Umbilical cord (tissue), 2 donors: ENCODE data around the gene CFAP251. TPM values are rescaled to one million over a fixed set of nuclear protein-coding genes. Genes with fewer than 3 reads are reported as not detected.
A peak's percentile ranks its signal among the peaks of the same experiment; 100 is the strongest.

Source experiments
- DNase-seq: peaks from one replicate; pipeline ENCODE4 v3.0.0-alpha.2; 2015; ENCODE audit warnings: low spot score
- total RNA-seq: library from RNA; depleted of rRNA; stranded (reverse); fragments of >200 nt; gene quantifications from one replicate; pipeline ENCODE4 v1.2.3, GENCODE V29; 2014; ENCODE audit warnings: low replicate concordance; ENCODE audit not compliant: insufficient read depth

The CFAP251 gene
- total RNA-seq, 1 donor from 2014 or later = 15.9 TPM

DNA sequence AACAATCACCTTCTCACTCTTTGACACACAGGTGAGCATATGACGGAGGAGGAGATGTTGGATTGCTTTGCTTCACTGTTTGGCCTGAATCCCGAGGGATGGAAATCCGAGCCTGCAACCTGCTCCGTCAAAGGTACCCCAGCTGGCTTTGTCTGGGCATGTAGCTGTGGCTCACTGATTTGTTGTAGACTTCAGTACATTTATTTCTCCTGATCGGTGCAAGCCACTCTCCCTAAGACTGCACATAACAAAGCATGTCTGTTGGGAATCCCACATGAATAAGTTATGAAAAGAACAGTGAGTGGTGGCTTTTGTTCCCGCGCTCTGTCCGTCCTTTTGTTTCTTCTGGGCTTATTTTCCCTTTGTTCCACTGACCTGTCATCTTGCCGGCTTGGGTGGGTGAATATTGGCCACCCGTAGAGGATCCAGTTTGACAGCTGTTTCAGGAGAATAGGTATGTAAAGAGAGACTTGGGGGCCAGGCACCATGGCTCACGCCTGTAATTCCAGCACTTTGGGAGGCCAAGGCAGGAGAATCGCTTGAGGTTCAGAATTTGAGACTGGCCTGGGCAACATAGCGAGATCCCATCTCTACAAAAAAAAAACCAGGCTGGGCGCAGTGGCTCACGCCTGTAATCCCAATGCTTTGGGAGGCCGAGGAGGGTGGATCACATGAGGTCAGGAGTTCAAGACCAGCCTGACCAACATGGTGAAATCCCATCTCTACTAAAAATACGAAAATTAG, 83.2 kb downstream of the CFAP251 start:
- peak; percentile 17 for DNase-seq

DNA sequence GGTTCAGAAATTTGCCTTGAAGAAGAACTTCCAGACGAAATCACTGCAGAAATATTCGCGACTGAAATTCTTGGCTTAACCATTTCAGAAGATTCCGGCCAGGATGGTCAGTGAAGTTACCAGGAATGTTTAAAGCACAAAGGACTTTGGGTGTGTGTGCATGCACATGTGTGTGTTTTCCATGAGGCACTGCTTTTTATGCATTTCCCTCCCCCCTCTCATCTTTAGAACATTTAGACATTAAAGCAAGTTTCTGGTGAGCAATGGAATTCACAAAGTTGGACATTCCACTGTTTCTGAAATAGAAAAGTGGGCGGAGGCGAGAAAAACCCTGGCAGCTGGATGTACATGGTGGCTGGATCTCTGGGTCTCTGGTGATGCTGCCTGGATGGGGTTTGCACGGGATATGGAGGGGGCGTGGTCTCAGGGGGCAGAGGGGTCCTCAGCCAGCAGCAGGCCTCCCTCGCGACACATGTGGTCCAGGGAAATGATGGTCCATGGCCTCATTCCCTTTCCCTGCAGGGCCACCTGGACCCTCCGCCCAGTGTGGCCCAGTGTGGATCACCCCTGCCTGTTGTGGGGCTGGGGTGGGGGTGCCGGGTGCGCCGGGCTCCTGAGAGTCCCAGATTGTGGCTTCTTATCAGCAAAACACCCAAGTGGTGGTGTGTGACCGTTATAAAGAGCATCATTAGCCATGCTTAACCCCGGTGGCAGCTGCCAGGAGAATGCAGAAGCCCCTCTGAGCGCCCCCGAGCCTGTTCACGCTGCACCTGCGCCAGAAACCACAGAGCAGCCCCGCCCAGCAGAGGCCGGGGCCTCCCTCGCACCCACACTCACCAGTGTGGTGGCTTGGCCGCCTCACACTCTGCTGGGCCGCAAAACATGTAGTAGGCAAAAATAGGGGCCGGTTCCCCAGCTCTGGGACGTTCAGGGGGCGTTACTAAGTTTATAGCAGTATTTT, 85.5 kb downstream of the CFAP251 start:
- DNase-seq = peak; percentile 72

DNA sequence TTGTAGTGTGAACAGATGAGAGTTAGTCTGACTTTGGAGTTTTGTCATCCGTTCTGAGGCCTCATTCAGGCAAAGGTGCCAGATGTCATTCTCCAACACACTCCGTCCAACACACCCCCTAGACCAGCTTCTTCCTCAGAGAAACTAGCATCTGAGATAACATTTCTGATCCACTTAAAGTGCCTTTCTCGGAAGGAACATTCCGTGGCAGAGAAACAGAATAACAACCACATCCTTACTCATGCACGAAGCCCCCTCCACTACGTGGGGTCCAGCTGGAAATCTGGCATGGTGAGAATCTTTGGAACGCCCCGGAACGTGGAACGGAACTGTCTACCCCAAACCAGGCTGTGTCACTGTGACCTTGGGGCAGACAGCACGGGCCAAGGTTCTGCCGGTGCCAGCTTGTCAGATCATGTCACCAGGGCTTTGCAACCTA, 86.3 kb downstream of the CFAP251 start:
- DNase-seq = no peak

DNA sequence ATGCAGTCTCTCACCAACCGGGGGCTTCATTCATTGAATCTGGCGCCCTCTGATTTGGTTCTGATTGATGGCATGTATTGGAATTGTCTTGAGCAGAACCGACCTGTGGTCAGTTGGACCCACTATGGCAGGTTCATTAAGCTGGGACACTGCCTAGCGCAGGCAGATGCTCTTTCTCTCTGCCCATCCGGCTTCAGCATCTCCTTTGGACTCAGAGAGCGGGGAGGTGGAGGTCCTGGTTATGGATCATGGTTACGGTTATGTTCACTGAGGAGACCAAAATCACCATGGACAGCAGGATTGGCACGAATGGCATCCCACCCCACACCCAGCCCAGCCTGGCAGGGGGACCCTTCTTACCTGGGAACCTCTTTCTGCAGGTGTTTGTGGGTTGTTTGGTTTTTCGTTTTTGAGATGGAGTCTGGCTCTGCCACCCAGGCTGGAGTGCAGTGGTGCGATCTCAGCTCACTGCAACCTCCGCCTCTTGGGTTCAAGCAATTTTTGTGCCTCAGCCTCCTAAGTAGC, 86.9 kb downstream of the CFAP251 start:
- no peak for DNase-seq

DNA sequence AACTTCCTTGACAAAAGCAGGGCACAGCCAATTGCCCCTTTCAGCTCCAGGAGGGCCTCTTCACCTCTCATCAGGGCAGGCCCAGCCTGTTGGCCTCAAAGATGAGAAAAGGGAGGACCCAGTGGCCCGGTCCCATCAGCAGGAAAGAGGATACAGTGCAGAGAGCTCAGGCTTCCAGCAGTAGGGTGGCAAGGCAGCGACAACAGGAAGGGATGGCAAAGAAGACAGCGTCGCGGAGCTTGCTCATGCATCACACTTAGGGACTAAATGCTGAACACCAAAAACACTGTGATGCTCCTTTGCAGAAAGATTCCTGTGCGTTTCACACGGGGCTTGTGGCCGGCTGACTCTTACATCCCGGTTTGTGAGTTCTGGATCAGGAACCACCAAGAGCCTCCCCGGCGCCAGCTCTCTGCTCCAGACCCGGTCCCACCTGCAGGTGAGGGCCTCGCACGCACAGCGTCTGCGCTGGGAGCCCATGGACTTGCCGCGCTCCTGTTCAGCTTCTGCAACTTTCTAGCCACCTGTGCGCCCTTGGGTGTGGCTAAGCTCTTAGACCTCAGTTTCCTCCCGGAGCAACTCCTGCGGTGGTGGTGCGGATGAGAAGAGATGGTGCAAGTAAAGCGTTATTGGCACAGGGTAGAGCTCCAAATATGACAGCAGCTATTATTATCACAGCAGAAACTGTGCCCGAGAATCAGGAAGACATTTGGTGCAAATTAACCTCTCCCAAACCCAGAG, 88.0 kb downstream of the CFAP251 start:
- no peak for DNase-seq

DNA sequence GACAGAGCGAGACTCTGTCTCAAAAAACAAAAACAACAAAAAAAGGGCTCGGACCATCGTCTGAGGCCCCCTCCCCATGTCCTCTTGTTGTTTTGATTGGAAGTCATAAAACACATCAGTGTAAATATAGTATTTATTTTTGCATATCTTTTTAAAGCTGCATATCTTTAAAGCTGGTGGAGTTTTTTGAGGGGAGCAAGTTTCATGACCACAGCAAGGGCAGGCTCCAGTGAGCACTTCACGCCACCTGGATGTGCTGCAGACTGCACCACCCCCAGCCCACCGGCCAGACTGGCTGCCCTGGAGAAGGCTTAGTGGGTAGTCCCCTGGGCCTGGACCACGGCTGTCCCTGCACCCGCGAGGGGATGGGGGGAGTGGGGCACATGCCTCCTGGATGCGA, 91.3 kb downstream of the CFAP251 start:
- DNase-seq = no peak

DNA sequence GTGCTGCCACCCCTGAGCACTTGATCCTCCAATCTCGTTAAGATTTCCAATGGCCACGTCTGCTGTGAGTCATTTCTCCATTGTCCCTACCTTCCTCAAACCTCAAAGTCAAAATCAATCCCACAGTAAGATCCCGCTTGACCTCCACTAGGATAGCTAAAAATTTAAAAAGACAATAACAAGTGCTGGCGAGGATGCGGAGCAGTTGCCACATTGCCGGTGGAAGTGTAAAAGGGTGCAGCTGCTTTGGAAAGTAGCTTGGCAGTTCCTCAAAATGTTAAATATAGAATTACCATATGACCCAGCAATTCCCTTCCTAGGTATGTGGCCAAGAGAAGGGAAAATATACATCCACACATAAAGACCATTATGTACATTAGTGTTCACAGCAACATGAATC, 93.8 kb downstream of the CFAP251 start:
- DNase-seq = no peak

DNA sequence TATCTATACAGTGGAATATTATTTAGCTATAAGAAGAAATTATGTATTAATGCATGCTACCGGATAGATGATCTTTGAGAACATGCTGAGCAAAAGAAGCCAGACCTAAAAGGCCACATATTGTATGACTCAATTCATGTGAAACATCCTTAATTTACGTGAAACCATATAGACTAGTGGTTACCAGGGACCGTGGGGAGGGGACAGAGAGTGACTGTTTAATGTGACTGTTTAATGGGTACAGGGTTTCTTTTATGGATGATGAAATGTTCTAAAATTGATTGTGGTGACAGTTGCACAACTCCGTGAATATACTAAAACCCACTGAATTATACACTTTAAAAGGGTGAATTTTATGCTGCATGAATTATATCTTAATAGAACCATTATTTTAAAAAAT, 94.7 kb downstream of the CFAP251 start:
- no peak for DNase-seq

DNA sequence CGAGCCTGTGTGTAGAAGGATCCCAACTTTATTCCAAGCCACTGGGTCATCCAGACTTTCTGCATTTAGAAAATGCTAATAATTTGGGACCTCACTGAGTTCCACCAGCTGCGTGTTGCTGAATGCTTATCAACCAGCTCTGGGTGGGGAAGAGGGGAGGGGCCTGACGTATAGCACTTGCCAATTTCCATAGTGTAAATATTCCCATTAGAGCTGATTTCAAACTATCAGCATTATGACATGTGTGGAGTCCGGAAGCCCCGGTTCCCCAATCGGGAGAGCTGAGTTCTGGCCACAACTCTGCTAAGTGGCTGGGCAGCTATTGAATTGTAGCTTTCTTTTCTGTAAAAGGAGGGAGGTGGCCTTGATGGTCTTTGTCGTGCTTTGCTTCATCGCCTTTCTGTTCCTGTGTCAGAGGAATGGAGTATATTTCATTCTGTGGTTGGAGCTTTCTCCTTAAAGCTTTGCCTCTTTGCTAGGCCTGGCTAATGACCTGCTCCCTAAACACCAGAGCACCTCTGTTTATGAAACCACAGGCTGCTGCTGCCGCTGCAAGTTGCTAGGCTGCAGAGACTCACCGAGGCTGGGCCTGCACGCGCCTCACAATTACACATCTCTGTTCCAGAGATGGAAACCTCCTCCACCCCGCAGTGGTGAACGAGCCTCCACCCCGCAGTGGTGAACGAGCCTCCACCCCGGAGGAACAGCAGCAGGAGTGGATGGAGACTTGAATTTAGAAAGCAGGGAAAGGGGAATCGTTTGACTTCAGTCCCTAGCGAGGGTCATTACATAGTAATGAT, 95.6 kb downstream of the CFAP251 start:
- no peak for DNase-seq

DNA sequence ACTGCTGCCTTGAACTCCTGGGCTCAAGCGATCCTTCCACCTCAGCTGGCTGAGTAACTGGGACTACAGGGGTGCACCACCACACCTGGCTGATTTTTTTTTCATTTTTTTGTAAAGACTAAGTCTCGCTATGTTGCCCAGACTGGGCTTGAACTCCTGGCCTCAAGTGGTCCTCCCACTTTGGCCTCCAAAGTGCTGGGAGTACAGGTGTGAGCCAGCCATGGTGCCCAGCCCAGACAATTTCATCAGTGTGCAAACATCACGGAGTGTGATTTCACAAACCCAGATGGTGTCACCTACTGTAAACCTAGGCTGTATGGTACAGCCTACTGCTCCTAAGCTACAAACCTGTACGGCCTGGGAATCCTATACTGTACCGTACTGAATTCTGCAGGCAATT, 96.4 kb downstream of the CFAP251 start:
- DNase-seq = no peak

DNA sequence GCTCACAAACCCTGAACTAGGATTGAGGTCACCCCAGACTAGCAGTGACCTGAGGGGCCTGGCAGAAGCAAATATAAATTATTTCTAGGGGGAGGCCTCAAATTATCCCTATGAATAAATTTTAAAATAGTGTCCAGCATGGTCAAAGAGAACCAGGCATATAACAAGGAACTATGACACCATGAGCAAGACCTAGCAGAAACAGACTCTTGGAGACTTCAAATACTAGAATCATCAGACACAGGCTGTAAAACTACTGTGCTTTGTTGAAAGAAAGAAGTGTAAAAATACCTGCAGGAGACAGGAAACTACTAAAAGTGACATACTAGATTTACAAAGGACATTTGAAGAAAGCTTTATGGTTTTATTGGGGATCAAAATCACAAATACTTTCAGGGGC, 100.1 kb downstream of the CFAP251 start:
- no peak for DNase-seq

DNA sequence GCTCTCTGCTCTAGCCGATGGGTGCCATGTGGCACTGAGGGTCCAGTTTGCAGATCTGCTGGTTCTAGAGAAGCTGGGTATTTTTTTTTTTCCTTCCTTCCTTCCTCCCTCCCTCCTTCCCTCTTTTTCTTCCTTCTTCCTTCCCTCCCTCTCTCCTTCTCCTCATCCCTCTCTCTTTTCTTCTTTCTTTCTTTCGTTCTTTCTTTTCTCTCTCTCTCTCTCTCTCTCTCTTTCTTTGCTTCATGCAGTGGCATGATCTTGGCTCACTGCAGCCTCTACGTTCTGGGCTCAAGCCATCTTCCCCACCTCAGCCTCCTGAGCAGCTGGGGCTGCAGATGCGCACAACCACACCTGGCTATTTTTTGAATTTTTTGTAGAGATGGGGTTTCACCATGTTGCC, 100.5 kb downstream of the CFAP251 start:
- DNase-seq = no peak

DNA sequence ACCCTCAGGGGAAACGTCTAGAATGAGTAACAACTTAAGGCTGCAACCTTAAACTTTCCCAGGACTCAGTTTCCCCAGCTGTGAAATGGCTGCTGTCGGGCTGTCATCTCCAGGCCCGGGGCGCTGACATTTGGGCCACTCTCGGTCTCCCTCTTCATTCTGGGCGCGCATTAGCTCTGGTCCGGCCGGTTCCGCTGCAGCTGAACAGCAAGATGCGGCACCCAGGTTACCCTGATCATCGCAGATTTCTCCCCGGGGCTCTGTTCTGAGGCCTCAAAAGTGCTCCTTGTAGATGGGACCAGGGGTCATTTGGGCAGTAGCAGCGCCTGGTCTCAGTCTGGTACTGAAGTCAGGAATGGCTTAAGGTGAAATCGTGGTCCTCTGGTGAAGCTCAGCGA, 102.4 kb downstream of the CFAP251 start:
- DNase-seq = no peak

DNA sequence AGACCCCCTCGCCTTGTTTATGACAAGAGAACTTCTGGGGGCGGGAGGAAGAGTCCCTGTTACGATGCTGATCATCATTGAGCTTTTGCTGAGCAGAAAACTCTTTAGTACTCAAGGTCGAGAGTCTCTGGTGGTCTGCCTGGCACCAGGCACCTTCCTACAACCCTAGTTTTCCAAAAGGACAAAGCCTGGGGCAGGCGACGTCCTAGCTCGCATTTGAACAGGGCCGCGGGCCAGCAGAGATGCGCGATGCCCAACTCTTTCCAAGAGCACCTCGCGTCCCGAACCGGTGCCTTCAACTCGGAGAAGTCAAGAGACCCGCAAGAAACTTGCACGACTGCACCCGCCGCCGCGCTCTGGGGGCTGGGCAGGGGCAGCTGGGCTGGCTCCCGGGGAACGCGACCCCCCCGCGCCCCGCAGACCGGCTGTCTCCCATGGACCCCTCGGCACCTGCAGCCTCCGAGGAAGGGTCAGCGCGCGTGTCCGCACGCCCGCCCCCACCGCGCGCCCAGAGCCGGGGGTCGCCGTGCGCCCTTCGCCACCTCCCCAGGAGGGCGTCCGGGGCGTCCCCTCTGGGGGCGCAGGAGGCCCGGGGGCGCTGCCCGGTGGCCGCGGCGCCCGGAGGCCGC, 102.9 kb downstream of the CFAP251 start:
- DNase-seq = no peak

DNA sequence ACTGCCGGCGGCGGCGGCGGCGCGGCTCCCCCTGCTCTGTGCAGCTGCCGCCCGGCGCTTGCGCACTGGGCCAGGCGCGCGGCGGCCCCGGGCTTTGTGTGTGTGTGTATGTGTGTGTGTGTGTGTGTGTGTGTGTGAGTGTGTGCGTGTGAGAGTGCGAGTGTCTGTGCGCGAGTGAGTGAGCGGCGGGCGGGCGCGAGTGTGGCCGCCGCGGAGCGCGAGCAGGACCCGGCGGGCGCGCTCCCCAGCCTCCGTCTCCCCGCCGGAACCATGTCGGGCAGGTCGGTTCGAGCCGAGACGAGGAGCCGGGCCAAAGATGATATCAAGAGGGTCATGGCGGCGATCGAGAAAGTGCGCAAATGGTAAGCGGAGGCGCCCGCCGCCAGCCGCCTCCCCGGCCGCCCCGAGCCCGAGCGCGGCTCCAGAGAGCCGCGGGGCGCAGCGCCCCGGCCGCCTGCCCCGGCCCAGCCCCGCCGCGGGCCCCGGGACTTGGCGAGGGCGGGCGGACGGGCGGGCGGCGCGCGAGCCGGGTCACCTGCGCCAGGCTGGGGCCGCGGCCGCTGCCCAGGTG, 103.5 kb downstream of the CFAP251 start, which contains the start of gene BCL7A:
Gene BCL7A, plus strand, starts transcription at position 63 of the 571 bp plus-strand sequence. Its CDS starts 208 bp downstream, at position 271.
- DNase-seq = peak; percentile 79

DNA sequence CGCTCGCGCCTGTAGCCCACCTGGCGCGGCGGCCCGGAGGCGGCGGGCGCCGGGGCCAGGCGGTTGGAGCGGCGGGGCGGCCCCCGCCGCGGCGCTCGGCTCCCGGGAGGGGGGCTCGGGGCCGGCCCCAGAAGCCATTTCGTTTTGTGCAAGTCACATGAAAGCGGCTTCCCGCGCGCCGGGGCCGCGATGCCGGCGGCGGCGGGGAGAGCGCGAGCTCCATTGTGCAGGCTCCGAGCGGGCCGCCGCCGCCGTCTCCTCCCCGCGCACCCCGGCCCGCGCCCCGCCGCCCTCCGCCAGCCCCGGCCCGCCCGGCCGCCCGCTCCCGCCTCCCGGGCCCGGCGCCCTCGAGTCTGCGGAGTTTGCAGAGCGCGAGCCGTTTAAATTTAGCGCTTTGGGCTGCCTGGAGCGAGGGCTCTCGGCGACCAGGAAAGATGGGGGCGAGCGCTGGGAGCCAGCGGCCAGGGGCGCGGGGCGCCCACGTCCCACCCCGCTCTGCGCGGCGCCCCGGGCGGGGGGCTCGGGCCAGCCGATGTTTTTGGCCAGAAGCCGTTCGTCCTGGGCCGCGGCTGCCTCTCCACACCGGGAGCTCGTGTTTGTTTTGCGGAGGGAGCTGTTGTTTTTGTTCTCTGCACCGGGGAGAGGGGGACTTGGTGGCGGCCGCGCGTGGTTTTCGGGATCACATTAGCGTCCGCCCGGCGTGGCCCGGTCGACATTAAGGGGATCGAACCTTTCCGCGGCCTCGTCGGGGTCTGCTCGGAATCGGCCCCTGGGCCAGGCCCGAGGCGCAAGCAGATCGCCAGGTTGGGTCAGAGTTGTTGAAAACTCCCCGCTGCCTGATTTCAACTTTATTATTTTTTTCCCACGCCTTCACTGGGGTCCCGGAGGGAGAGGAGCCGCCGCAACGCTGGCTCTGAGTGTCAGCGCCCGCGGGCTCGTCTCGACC, 104.3 kb downstream of the CFAP251 start:
- DNase-seq = peak; percentile 25

DNA sequence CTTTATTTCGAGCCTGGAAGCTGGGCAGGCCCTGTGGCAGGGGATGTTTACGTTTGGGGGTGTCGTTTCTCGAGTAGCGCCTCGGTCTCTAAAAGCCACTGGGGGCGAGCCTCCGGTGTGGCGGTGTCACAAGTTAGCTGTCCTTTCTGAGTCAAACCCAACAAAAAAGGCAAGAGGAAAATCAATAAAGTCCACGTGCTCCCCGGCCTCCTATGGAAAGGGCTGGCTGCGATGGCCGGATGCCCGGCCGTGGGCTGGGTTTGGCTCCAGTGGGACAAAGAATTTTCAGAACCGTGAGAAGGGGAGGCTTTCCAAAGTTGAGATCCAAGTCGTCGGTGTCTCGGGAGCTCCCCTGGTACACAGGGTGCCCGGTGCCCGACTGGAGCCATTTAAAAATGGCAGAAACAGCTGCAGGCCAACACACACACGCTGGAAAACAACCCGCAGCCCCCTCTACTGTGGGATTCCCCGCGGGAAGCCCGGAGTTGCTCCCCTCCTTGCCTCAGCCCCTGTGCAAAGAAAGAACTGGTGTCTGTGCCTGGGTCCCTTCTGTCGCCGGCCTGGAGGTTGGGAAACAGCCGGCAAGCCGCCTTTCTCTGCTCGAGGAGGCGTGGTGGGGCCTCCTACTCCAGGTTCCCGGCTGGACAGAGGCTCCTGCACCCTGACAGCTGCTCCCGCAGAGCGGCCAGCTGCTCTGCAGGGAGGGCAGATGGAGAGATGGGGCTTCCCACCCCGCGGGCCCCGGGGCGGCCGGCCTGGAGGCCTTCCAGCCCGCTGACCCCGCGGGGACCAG, 105.1 kb downstream of the CFAP251 start:
- DNase-seq = peak; percentile 59
